GM12878 (cell line): Measurements from ENCODE around the gene TTC29. TPM values are rescaled to one million over a fixed set of nuclear protein-coding genes. Genes with fewer than 3 reads are reported as not detected.

Experiments
- ATAC-seq: fragments of 200-7000 bp; cut with Tn5 transposase; 3 replicates; pipeline ENCODE4 v1.9.1; 2020; ENCODE audit warnings: mild to moderate bottlenecking, moderate library complexity
- BruUV-seq: library from RNA; stranded (reverse); fragments of 400-500 nt; replicated peaks from 2 replicates; lab custom pipeline; 2021; lab: Mats Ljungman, UMichigan
- CTCF ChIA-PET: fragments of 300-600 bp; sonication (Branson Sonifier 250); formaldehyde crosslinking; extraction: SDS; loops from one replicate; lab custom pipeline; 2021; ENCODE audit warnings: inconsistent platforms; lab: Yijun Ruan, JAX
- POLR2A ChIA-PET: fragments of 350-600 bp; formaldehyde crosslinking; extraction: SDS; loops from one replicate; lab custom pipeline; 2021; ENCODE audit warnings: inconsistent platforms; lab: Charles Lee
- RAD21 ChIA-PET: fragments of 300-600 bp; sonication (Branson Sonifier 250); formaldehyde crosslinking; loops from one replicate; lab custom pipeline; 2023; ENCODE audit warnings: antibody characterized with exemption; ENCODE audit not compliant: unreplicated experiment; lab: Charles Lee
- SMC1A ChIA-PET: fragments of 300-600 bp; sonication (Branson Sonifier 250); formaldehyde crosslinking; loops from one replicate; lab custom pipeline; 2023; ENCODE audit not compliant: unreplicated experiment, uncharacterized antibody; lab: Charles Lee
- DNase-seq: peaks from one replicate; pipeline ENCODE4 v3.0.0-alpha.2; 2011; ENCODE audit warnings: low read depth, low spot score
- FAIRE-seq: peaks from 3 replicates; lab custom pipeline; 2011; peaks lifted over from hg19 to GRCh38; lab: Jason Lieb, UNC
- H2AFZ ChIP-seq: 2 replicates; pipeline ENCODE4 v1.6.0; 2011; ENCODE audit warnings: low read depth, low read length, control low read depth; ENCODE audit not compliant: control insufficient read depth
- H3K27ac ChIP-seq: 2 replicates; pipeline ENCODE4 v1.5.1; 2011; ENCODE audit warnings: control low read depth; ENCODE audit not compliant: control insufficient read depth, insufficient read depth
- H3K27me3 ChIP-seq, 2 experiments: replicated peaks in 1 of 2; 2 replicates each; pipeline versions ENCODE4 v1.6.0 to v1.6.1; 2011; ENCODE audit warnings: low read length in 1 of 2; ENCODE audit not compliant: control insufficient read depth in 2 of 2, insufficient read depth in 2 of 2
- H3K36me3 ChIP-seq, 2 experiments: 2 replicates each; pipeline ENCODE4 v1.5.1; 2011; ENCODE audit warnings: low read length in 1 of 2; ENCODE audit not compliant: control insufficient read depth in 2 of 2, insufficient read depth in 2 of 2
- H3K4me1 ChIP-seq: 2 replicates; pipeline ENCODE4 v1.6.1; 2011; ENCODE audit warnings: mild to moderate bottlenecking, low read length, moderate library complexity, mixed read lengths; ENCODE audit not compliant: control insufficient read depth, insufficient read depth
- H3K4me2 ChIP-seq: 2 replicates; pipeline ENCODE4 v1.6.0; 2011; ENCODE audit warnings: control low read depth; ENCODE audit not compliant: control insufficient read depth, insufficient read depth
- H3K4me3 ChIP-seq: fragments of 200-600 bp; sonication (generic); 2 replicates; pipeline ENCODE4 v1.5.1; 2016
- H3K79me2 ChIP-seq: 2 replicates; pipeline ENCODE4 v1.6.0; 2011; ENCODE audit warnings: low read length; ENCODE audit not compliant: control insufficient read depth, insufficient read depth
- H3K9ac ChIP-seq: 2 replicates; pipeline ENCODE4 v1.8.0; 2011; ENCODE audit warnings: low read length, control low read depth, mixed read lengths; ENCODE audit not compliant: control insufficient read depth, insufficient read depth
- H3K9me3 ChIP-seq: replicated peaks from 3 replicates; pipeline ENCODE4 v1.5.1; 2011; ENCODE audit warnings: mild to moderate bottlenecking, low read length; ENCODE audit not compliant: control insufficient read depth, insufficient read depth
- H4K20me1 ChIP-seq: 2 replicates; pipeline ENCODE4 v1.6.0; 2011; ENCODE audit not compliant: control insufficient read depth, insufficient read depth
- GATAD2B ChIP-seq: fragments of 450-650 bp; conservative IDR thresholded peaks from 2 replicates; pipeline ENCODE4 v1.6.1; 2017; ENCODE audit warnings: low read depth, mild to moderate bottlenecking, moderate library complexity
- JUNB ChIP-seq: IDR thresholded peaks from 2 replicates; pipeline ENCODE4 v1.6.1; 2016; ENCODE audit warnings: antibody characterized with exemption, mild to moderate bottlenecking
- MEF2A ChIP-seq: IDR thresholded peaks from 2 replicates; pipeline ENCODE4 v1.6.1; 2011; ENCODE audit warnings: low read depth, mild to moderate bottlenecking, low read length, moderate library complexity; ENCODE audit not compliant: insufficient read depth
- MLLT1 ChIP-seq: fragments of 450-650 bp; IDR thresholded peaks from 2 replicates; pipeline ENCODE4 v1.6.1; 2016; ENCODE audit warnings: mild to moderate bottlenecking
- NKRF ChIP-seq: fragments of 450-650 bp; conservative IDR thresholded peaks from 2 replicates; pipeline ENCODE4 v1.6.1; 2017; ENCODE audit warnings: mild to moderate bottlenecking, moderate library complexity
- RB1 ChIP-seq: fragments of 450-650 bp; formaldehyde crosslinking; IDR thresholded peaks from 2 replicates; pipeline ENCODE4 v1.6.1; 2017; ENCODE audit warnings: mild to moderate bottlenecking, borderline replicate concordance
- SRF ChIP-seq, 2 experiments: IDR thresholded peaks; 2 replicates each; pipeline ENCODE4 v1.6.1; 2011; ENCODE audit warnings: low read depth in 2 of 2, low read length in 2 of 2, mild to moderate bottlenecking in 1 of 2, moderate library complexity in 1 of 2
- TARDBP ChIP-seq: IDR thresholded peaks from 2 replicates; pipeline ENCODE4 v1.6.1; 2016; ENCODE audit warnings: borderline replicate concordance
- YBX1 ChIP-seq: fragments of 450-650 bp; IDR thresholded peaks from 2 replicates; pipeline ENCODE4 v1.6.1; 2016; ENCODE audit warnings: antibody characterized with exemption
- ZBTB33 ChIP-seq: fragments of 450-650 bp; IDR thresholded peaks from 2 replicates; pipeline ENCODE4 v1.6.1; 2017; ENCODE audit warnings: mild to moderate bottlenecking
- ZNF622 ChIP-seq: fragments of 450-650 bp; IDR thresholded peaks from 2 replicates; pipeline ENCODE4 v1.6.1; 2017; ENCODE audit warnings: mild to moderate bottlenecking, inconsistent platforms
- WGBS: methylation state at CpG from one replicate; pipeline ENCODE4 v1.1.6; 2016; ENCODE audit warnings: low lambda C conversion rate; ENCODE audit not compliant: insufficient replicate concordance, insufficient coverage; ENCODE audit errors: missing lambda C conversion rate; 5-methylcytosine and 5-hydroxymethylcytosine counted together
- in situ Hi-C: fragments of 300-500 bp; cut with MboI; formaldehyde crosslinking; loops from 9 replicates; pipeline ENCODE4 v1.14.3; 2018; ENCODE audit warnings: mixed read lengths
- intact Hi-C: fragments of 100-400 bp; cut with micrococcal nuclease; formaldehyde crosslinking; loops from one replicate; pipeline ENCODE4 v1.14.2; 2022; ENCODE audit not compliant: unreplicated experiment
- polyA plus RNA-seq, 11 experiments: library from polyadenylated mRNA; depleted of rRNA in 4 of 11; unstranded in 6 of 11; stranded (reverse) in 5 of 11; fragments of >200 nt; fragmentation: Nextera tagmentation in 4 of 11; fragmentation: Illumina TruSeq in 1 of 11; extraction: Ambion mirVana in 4 of 11; extraction: Trizol in 1 of 11; gene quantifications; 1 replicate in 1 of 11; 2 replicates in 10 of 11; pipeline versions ENCODE4 v1.2.1 to v1.2.3, GENCODE V29; 2011 to 2016; ENCODE audit warnings: inconsistent platforms in 2 of 11, missing spikeins in 2 of 11, low read depth in 1 of 11
- total RNA-seq, 4 experiments: library from RNA; depleted of rRNA in 3 of 4; stranded (reverse); fragments of >200 nt in 3 of 4; fragmentation: Illumina TruSeq in 1 of 4; extraction: Trizol in 1 of 4; gene quantifications; 2 replicates each; pipeline versions ENCODE4 v1.2.1 to v1.2.3, GENCODE V29; 2013 to 2021

Gene TTC29
- total and polyA plus RNA-seq, 10 of the 15 experiments (the other 5 are each of a cell fraction or from before 2014, with no cell fraction given), result not detected

- TF ChIP-seq NKRF, result no peak
- no peak for TF ChIP-seq ZBTB33
- no peak for TF ChIP-seq ZNF622
Observed at GRCh38 chr4:146969126-146969525, 23.5 kb upstream of the TTC29 start (continued).

- no peak overlapping the region for H3K9ac ChIP-seq
- in situ Hi-C loops, result no loop called here
- CTCF ChIA-PET, result no interaction called here
- DNase-seq, result no peak
- H3K4me3 ChIP-seq, result no peak overlapping the region
- RAD21 ChIA-PET, result interaction anchor here (0.6 to 1.0 kb wide), 2 partner anchors 137 to 728 kb away, joined by 3 read pairs; no protein-coding TSS in a partner anchor
- no peaks in the 10 kb centered on the region for H3K4me1 ChIP-seq
- H2AFZ ChIP-seq, result no peak overlapping the region
- SMC1A ChIA-PET, result interaction anchor here (0.8 kb wide), 1 partner anchor 17 kb away, joined by 3 read pairs; no protein-coding TSS in a partner anchor
- no peak overlapping the region for H3K4me2 ChIP-seq
- no peak for TF ChIP-seq MEF2A
- TF ChIP-seq MLLT1, result no peak
- no peak for TF ChIP-seq JUNB
- TF ChIP-seq TARDBP, result no peak
- TF ChIP-seq RB1, result no peak
- TF ChIP-seq YBX1, result no peak
- TF ChIP-seq SRF (IDR thresholded peaks at IDR 0.05; ENCODE audit: low read depth in 2 of 2, low read length in 2 of 2), result no peak
- TF ChIP-seq GATAD2B, result no peak
- 3% methylated on average over 2 of the region's 2 CpGs for WGBS
- H3K79me2 ChIP-seq, result no peaks in the 10 kb centered on the region
- POLR2A ChIA-PET, result no interaction called here
- H3K9me3 ChIP-seq, result no peaks in the 10 kb centered on the region
- no peak for ATAC-seq
- H3K27ac ChIP-seq, result no peak overlapping the region
- no peaks in the 10 kb centered on the region for H3K27me3 ChIP-seq
- H3K36me3 ChIP-seq, result no peaks in the 10 kb centered on the region
- FAIRE-seq, result no peak
- H4K20me1 ChIP-seq, result no peaks in the 10 kb centered on the region
- intact Hi-C loops, result no loop called here
- no TSS peak for BruUV-seq
Observed at GRCh38 chr4:146960634-146961033, 15.0 kb upstream of the TTC29 start.
